H9 (cell line): ENCODE data around the gene BSN. TPM values are rescaled to one million over a fixed set of nuclear protein-coding genes. Genes with fewer than 3 reads are reported as not detected.

Source experiments
- DNase-seq: peaks from one replicate; pipeline ENCODE4 v3.0.0-alpha.2; 2017
- H2AFZ ChIP-seq: one replicate; pipeline ENCODE4 v1.6.1; 2013; ENCODE audit warnings: mild to moderate bottlenecking, low read length, control low read depth, moderate library complexity
- H2AK5ac ChIP-seq: 2 replicates; pipeline ENCODE4 v1.6.1; 2013; ENCODE audit warnings: low read length, control low read depth, mixed read lengths; ENCODE audit not compliant: insufficient read length
- H2BK120ac ChIP-seq: one replicate; pipeline ENCODE4 v1.6.1; 2013; ENCODE audit warnings: low read depth, mild to moderate bottlenecking, low read length, control low read depth, inconsistent platforms; ENCODE audit not compliant: poor library complexity, severe bottlenecking
- H2BK12ac ChIP-seq: 2 replicates; pipeline ENCODE4 v1.6.1; 2013; ENCODE audit warnings: low read length, control low read depth, mixed read lengths, low read depth; ENCODE audit not compliant: insufficient read length
- H2BK15ac ChIP-seq: 2 replicates; pipeline ENCODE4 v1.6.1; 2013; ENCODE audit warnings: low read depth, low read length, control low read depth
- H2BK20ac ChIP-seq: one replicate; pipeline ENCODE4 v1.6.1; 2013; ENCODE audit warnings: low read depth, mild to moderate bottlenecking, low read length, control low read depth, inconsistent platforms; ENCODE audit not compliant: poor library complexity, severe bottlenecking
- H2BK5ac ChIP-seq: 2 replicates; pipeline ENCODE4 v1.6.1; 2013; ENCODE audit warnings: low read length, control low read depth, mixed read lengths; ENCODE audit not compliant: insufficient read length
- H3K14ac ChIP-seq: 2 replicates; pipeline ENCODE4 v1.6.1; 2013; ENCODE audit warnings: low read length, control low read depth; ENCODE audit not compliant: insufficient read depth
- H3K18ac ChIP-seq: 2 replicates; pipeline ENCODE4 v1.6.1; 2013; ENCODE audit warnings: low read depth, mild to moderate bottlenecking, mixed read lengths, low read length, control low read depth; ENCODE audit not compliant: insufficient read length
- H3K23ac ChIP-seq: 2 replicates; pipeline ENCODE4 v1.6.1; 2013; ENCODE audit warnings: low read length, control low read depth, mixed read lengths, low read depth; ENCODE audit not compliant: insufficient read length
- H3K23me2 ChIP-seq: 2 replicates; pipeline ENCODE4 v1.6.1; 2013; ENCODE audit warnings: low read depth, mild to moderate bottlenecking, mixed read lengths, low read length, control low read depth; ENCODE audit not compliant: insufficient read length, poor library complexity, severe bottlenecking
- H3K27ac ChIP-seq: 2 replicates; pipeline ENCODE4 v1.5.1; 2013; ENCODE audit warnings: low read length, control low read depth, mixed read lengths, low read depth; ENCODE audit not compliant: insufficient read length
- H3K27me3 ChIP-seq: 2 replicates; pipeline ENCODE4 v1.6.1; 2013; ENCODE audit warnings: low read length, control low read depth, inconsistent platforms; ENCODE audit not compliant: insufficient read depth
- H3K4ac ChIP-seq: 2 replicates; pipeline ENCODE4 v1.6.1; 2013; ENCODE audit warnings: low read depth, mild to moderate bottlenecking, control low read depth, inconsistent platforms, low read length, moderate library complexity
- H3K4me1 ChIP-seq: 2 replicates; pipeline ENCODE4 v1.6.1; 2013; ENCODE audit warnings: low read length, control low read depth, inconsistent platforms; ENCODE audit not compliant: insufficient read depth
- H3K4me2 ChIP-seq: 2 replicates; pipeline ENCODE4 v1.6.1; 2013; ENCODE audit warnings: low read length, control low read depth, mixed read lengths; ENCODE audit not compliant: insufficient read length, insufficient read depth
- H3K56ac ChIP-seq: 2 replicates; pipeline ENCODE4 v1.6.1; 2013; ENCODE audit warnings: low read depth, mild to moderate bottlenecking, mixed read lengths, low read length, control low read depth; ENCODE audit not compliant: insufficient read length
- H3K79me1 ChIP-seq: 2 replicates; pipeline ENCODE4 v1.6.1; 2013; ENCODE audit warnings: low read depth, mild to moderate bottlenecking, moderate library complexity, low read length, control low read depth, inconsistent platforms; ENCODE audit not compliant: insufficient read depth, poor library complexity, severe bottlenecking
- H3K79me2 ChIP-seq: 2 replicates; pipeline ENCODE4 v1.6.1; 2013; ENCODE audit warnings: low read length, control low read depth, inconsistent platforms; ENCODE audit not compliant: insufficient read depth
- H3K9ac ChIP-seq: 2 replicates; pipeline ENCODE4 v1.6.1; 2013; ENCODE audit warnings: low read length, control low read depth, mixed read lengths; ENCODE audit not compliant: insufficient read length; ENCODE audit errors: extremely low read depth
- H3K9me3 ChIP-seq: one replicate; pipeline ENCODE4 v1.6.1; 2013; ENCODE audit warnings: low read depth, low read length, inconsistent platforms; ENCODE audit not compliant: control insufficient read depth
- H3T11ph ChIP-seq: one replicate; pipeline ENCODE4 v1.6.1; 2013; ENCODE audit warnings: mild to moderate bottlenecking, low read length, control low read depth, inconsistent platforms
- H4K20me1 ChIP-seq: one replicate; pipeline ENCODE4 v1.6.1; 2013; ENCODE audit not compliant: control insufficient read depth, insufficient read length, insufficient read depth
- H4K5ac ChIP-seq: 2 replicates; pipeline ENCODE4 v1.6.1; 2013; ENCODE audit warnings: low read depth, mild to moderate bottlenecking, mixed read lengths, low read length, control low read depth; ENCODE audit not compliant: insufficient read length
- H4K8ac ChIP-seq: replicated peaks from 2 replicates; pipeline ENCODE4 v1.6.1; 2013; ENCODE audit warnings: low read length, control low read depth, mixed read lengths, low read depth; ENCODE audit not compliant: insufficient read length
- H4K91ac ChIP-seq: 2 replicates; pipeline ENCODE4 v1.6.1; 2013; ENCODE audit warnings: low read depth, mild to moderate bottlenecking, moderate library complexity, mixed read lengths, low read length, control low read depth; ENCODE audit not compliant: insufficient read length
- H3K27ac Mint-ChIP-seq, 3 experiments: 2 replicates in 2 of 3; 3 replicates in 1 of 3; pipeline ENCODE4 v1.8.0; 2020 to 2021; ENCODE audit warnings: mixed read lengths in 3 of 3, mild to moderate bottlenecking in 1 of 3, moderate library complexity in 1 of 3
- H3K27me3 Mint-ChIP-seq: 2 replicates; pipeline ENCODE4 v1.8.0; 2021; ENCODE audit warnings: low read depth, mild to moderate bottlenecking, moderate library complexity, mixed read lengths
- H3K36me3 Mint-ChIP-seq, 3 experiments: 2 replicates in 2 of 3; 3 replicates in 1 of 3; pipeline ENCODE4 v1.8.0; 2020 to 2021; ENCODE audit warnings: low read depth in 3 of 3, mixed read lengths in 3 of 3; ENCODE audit not compliant: insufficient read depth in 1 of 3
- H3K4me1 Mint-ChIP-seq, 2 experiments: 2 replicates each; pipeline ENCODE4 v1.8.0; 2020; ENCODE audit warnings: mixed read lengths in 2 of 2
- H3K4me3 Mint-ChIP-seq, 2 experiments: 2 replicates in 1 of 2; 3 replicates in 1 of 2; pipeline ENCODE4 v1.8.0; 2020 to 2021; ENCODE audit warnings: mild to moderate bottlenecking in 2 of 2, mixed read lengths in 2 of 2, moderate library complexity in 1 of 2
- H3K9me3 Mint-ChIP-seq, 2 experiments: 2 replicates in 1 of 2; 3 replicates in 1 of 2; pipeline ENCODE4 v1.8.0; 2020; ENCODE audit warnings: mild to moderate bottlenecking in 2 of 2, mixed read lengths in 2 of 2, moderate library complexity in 1 of 2
- WGBS: extraction: QIAGEN DNeasy Blood & Tissue Kit; methylation state at CpG from one replicate; pipeline ENCODE4 v1.1.7; 2013; ENCODE audit warnings: missing lambda C conversion rate, low lambda C conversion rate, mixed read lengths; ENCODE audit not compliant: insufficient read length; ENCODE audit errors: extremely low coverage; 5-methylcytosine and 5-hydroxymethylcytosine counted together
- total RNA-seq: library from RNA; stranded (reverse); gene quantifications from 2 replicates; pipeline ENCODE4 v1.2.1, GENCODE V29; 2021
- TF ChIP-seq, protein P1 (sequence below): fragments of 200-600 bp; sonication (generic); conservative IDR thresholded peaks from 3 replicates; pipeline ENCODE4 v1.8.0; 2021; ENCODE audit warnings: antibody characterized with exemption, mild to moderate bottlenecking

BSN gene
- total RNA-seq, 1 experiment from 2014 or later, result 2.4 TPM

- peaks cover 0 to 4% of the 10 kb centered on the region in 2 experiments; a peak in 1 of 4 replicates for H3K4me1 Mint-ChIP-seq
- Histone ChIP-seq H3K4ac (no peak overlapping the region), H3K23ac (no peak overlapping the region), H3K27ac (no peak overlapping the region), H4K5ac (no peak overlapping the region), H2AK5ac (no peak overlapping the region), H4K8ac (no peak overlapping the region), H3K27me3 (no peaks in the 10 kb centered on the region), H2BK5ac (no peak overlapping the region), H3K4me1 (no peaks in the 10 kb centered on the region), H2BK20ac (no peak overlapping the region), H3K4me2 (no peak overlapping the region), H2AFZ (no peak overlapping the region), H3K79me1 (no peaks in the 10 kb centered on the region), H2BK120ac (no peak overlapping the region), H4K20me1 (no peaks in the 10 kb centered on the region), H3K79me2 (no peaks in the 10 kb centered on the region), H3K23me2 (no peaks in the 10 kb centered on the region), H3K18ac (no peak overlapping the region), H2BK12ac (no peak overlapping the region), H3K56ac (no peak overlapping the region), H3K9ac (no peak overlapping the region), H3K14ac (no peak overlapping the region), H3T11ph (no peak overlapping the region), H4K91ac (no peak overlapping the region), H3K9me3 (no peaks in the 10 kb centered on the region), H2BK15ac (no peak overlapping the region)
- TF ChIP-seq, protein P1, sequence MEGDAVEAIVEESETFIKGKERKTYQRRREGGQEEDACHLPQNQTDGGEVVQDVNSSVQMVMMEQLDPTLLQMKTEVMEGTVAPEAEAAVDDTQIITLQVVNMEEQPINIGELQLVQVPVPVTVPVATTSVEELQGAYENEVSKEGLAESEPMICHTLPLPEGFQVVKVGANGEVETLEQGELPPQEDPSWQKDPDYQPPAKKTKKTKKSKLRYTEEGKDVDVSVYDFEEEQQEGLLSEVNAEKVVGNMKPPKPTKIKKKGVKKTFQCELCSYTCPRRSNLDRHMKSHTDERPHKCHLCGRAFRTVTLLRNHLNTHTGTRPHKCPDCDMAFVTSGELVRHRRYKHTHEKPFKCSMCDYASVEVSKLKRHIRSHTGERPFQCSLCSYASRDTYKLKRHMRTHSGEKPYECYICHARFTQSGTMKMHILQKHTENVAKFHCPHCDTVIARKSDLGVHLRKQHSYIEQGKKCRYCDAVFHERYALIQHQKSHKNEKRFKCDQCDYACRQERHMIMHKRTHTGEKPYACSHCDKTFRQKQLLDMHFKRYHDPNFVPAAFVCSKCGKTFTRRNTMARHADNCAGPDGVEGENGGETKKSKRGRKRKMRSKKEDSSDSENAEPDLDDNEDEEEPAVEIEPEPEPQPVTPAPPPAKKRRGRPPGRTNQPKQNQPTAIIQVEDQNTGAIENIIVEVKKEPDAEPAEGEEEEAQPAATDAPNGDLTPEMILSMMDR, result no peak
- H3K4me3 Mint-ChIP-seq, result no peak overlapping the region
- no peaks in the 10 kb centered on the region; a peak in 1 of 5 replicates for H3K9me3 Mint-ChIP-seq
- no peak for DNase-seq
- H3K36me3 Mint-ChIP-seq, result peaks cover 0 to 7% (median 0%) of the 10 kb centered on the region in 3 experiments; a peak in 1 of 7 replicates
- H3K27ac Mint-ChIP-seq, result no peak overlapping the region
- no CpG with 5 or more reads among the region's 4 CpGs for WGBS
- no peaks in the 10 kb centered on the region; the same call in 1 of the 2 replicates for H3K27me3 Mint-ChIP-seq
Measured at GRCh38 chr3:49563766-49564165, 9.5 kb downstream of the BSN start.
